Measurements from ENCODE around the gene DUOXA1.
"Not testable (repeated sequence)": the region's sequence is repeated elsewhere in the genome, so short reads cannot be mapped to it uniquely, and the experiment has no call there.

The DUOXA1 gene

DNA sequence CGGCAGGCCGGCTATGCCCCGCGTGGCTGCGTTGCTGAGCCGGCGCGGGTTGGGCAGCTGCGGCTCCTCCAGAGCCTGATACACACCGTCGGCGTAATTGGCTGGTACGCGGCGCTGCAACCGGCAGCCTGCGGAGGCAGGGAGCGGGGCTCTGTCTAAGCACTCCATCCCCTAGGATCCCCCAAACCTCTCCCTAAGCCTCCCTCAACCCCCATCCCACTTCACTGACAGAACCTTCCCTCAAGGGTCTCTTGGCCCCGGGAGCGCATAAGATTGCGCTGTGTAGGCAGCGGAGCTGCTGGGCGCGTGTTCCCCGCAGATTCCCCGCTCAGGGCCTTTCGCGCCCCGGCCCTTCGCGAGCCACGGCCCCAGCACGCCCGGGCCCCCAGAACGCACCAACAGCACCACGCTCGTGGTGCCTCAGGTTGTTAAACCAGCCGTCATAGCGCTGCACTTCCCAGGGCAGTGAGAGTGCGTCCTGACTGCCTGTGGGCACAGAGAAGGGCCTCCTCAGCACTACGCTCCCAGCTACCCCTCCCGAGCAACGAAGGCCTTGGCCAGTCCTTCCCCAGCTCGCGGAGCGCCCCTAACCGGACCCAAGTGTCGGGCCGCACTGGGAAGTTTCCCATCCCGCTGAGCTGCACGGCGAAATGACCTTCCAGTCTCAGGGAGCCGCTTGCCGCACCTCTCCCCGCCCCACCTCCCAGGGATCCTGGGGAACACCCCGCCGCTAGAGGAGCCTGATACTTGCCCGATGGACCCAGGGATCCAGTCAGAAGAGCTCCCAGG lies 16.9 kb downstream of the DUOXA1 start:
- DNase-seq (ENCODE audit: low spot score), result no peak

- DNase-seq (ENCODE audit: low spot score), result no peak
These were observed 17.5 kb downstream of the DUOXA1 start for GRCh38 chr15:45112143-45112590.

DNA sequence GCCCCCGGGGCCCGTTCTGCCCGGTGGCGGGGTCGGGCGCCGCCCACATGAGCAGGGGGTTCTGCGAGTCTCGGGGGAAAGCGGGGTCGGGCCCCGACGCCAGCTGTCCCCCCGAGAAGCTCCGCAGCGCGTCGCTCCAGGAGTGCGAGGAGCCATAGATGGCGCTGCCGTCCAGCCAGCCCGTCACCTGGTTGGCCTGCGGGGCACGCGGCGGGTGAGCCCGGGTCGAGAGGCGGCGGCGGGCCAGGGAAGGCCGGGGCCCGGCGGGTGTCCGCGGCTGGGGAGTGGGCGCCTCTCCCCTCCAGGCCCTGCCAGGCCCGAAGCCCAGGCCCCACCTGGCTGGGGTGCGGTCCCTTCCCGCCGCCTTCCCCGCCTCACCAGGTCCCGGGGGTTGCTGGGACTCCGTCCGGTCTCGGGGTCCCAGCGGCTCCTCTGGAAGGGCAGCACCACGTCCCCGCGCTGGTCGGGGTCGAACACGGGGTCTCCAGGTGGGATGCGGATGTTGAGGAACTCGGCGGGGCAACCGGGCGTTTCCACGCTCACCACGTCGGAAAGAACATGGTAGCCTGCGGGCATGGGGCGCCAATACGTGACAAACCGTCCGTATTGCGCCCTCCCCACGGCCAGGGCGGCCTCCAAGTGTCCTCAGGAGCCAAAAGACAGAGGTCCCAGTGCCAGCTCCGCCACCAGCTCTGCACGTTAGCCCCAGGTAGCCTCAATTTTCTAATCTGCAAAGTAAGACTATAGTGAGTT lies 18.1 kb downstream of the DUOXA1 start:
- DNase-seq (ENCODE audit: low spot score), result no peak

- DNase-seq (ENCODE audit: low spot score), result no peak
These were observed 19.3 kb downstream of the DUOXA1 start for GRCh38 chr15:45110256-45110820.

- DNase-seq (ENCODE audit: low spot score), result no peak
These were observed 21.6 kb downstream of the DUOXA1 start for GRCh38 chr15:45107941-45108630.

- no peak for DNase-seq (ENCODE audit: low spot score)
These were observed 23.5 kb downstream of the DUOXA1 start for GRCh38 chr15:45106002-45106790.

DNA sequence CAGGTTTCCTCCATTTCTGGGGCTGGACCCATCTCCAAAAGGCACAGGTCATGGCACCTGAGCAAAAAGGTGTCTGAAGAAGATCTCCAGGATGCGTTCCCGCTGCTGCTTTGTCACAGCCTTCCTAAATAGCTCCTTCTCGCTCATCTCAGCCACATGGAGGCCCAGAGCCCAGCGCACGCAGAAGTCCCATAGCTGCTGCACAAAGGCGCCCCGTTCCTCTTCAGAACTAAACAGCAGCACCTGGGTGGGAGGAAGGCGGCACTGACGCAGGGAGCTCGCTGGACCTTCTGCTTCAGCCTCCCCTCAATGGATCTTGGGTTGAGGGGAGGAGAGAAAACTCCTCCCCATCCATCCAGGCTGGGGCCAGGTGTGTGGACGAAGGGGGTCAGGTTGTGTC lies 24.1 kb downstream of the DUOXA1 start:
- no peak for DNase-seq (ENCODE audit: low spot score)

GRCh38 chr15:45104170-45104569 lies 25.5 kb downstream of the DUOXA1 start:
- not testable (repeated sequence) for DNase-seq (ENCODE audit: low spot score)

- no peak for DNase-seq (ENCODE audit: low spot score)
These were observed 27.5 kb downstream of the DUOXA1 start for GRCh38 chr15:45102226-45102625.

DNA sequence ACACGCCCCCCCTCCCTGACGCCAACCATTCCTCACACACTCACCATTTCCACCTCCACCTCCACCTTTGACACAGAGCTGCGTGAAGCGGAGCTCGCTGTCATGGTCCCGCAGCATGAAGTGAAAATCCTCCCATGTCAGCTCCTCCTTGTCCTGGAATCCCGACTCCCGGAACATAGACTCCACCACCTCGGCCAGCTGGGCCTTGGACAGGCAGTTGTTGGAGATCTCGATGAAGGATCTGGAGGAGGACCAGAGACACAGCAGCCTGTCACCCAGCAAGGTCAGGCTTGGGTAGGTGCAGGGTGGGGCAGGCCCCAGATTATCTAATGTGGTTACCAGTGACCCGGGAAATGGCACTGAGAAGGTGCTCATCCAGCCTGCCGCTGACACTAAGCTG lies 27.9 kb downstream of the DUOXA1 start:
- no peak for DNase-seq (ENCODE audit: low spot score)

DNA sequence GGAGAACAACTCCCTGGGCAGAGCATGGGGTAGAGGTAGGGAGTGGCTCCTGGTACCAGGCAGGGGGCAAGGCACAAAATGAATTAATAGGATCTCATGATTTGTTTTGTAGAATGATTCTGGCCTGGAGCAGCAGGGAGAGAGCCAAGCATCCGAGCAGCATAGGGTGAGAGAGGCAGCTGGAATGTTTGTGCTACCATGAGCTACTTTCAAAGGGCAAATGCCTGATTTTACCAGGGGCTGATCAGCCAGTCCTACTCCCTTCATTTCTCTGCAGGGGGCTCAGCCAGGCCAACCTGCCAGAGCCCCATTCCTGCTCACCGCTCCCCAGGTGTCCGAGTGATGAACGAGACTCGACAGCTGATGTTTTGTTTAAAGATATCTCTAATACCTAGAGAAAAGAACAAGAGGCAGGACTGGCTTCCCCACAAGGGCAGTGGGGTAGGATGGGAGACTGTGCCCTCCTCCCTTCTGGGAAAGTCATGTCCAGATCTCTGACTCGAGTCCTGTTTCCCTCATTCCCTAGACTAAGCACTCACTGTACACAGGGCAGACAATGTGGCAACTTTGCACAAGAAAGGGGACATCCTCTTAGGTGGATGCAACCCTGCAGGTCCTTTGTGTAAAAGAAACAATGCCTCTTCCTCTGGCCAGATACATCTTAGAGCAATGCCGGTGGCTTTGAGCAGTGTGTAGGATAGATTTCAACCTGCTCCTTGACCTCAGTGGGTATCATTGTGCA lies 28.6 kb downstream of the DUOXA1 start:
- DNase-seq (ENCODE audit: low spot score), result no peak

DNA sequence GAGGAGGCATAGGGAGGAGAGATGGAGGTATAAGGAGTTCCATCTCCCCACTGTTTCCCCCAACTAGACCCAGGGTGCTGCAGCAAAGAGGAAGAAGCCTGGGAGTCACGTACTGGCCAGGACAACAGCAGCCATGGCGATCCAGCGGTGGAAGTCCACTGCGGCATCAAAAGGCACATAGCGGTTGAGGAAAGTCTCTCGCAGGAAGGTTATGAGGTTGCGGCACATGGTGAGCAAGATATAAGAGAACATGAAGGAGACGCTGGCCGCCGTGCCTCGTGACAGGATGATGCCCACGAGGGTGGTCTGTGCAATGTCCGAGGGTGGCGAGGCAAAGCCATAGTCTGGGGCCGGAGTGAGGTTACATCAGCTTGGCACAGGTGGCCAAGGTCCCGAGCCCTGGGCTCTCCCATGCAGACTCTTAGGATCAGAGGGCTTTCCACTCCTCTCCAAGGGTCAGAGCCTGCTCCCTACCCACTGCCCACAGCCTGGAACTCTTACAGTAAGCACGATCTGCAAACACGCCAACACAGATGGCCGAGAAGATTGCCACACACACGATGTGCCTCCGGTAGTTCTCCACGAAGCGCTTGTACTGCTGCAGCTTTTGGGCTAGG lies 30.0 kb downstream of the DUOXA1 start:
- no peak for DNase-seq (ENCODE audit: low spot score)

- DNase-seq (ENCODE audit: low spot score), result no peak
These were observed 32.2 kb downstream of the DUOXA1 start for GRCh38 chr15:45097466-45097865.

DNA sequence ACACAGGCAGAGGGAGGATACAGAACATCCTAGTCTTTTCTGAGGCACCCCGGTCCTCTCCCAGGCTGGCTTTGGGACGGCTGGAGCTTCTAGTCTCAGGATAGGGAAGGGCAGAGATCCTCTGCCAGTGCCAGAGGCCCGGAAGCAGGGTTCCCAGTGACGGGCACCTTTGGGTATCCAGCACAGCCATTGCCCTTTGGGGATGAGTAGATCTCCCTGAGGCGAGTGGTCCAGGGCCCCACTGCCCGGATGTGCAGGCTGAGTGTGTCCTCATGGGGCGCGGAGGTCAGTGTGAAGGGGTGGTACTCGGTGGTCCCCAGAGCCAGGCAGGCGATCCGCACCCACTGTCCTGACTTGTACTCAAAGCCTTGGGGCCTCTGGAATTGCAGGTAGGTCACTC lies 34.0 kb downstream of the DUOXA1 start:
- no peak for DNase-seq (ENCODE audit: low spot score)

- no peak for DNase-seq (ENCODE audit: low spot score)
These were observed 35.3 kb downstream of the DUOXA1 start for GRCh38 chr15:45094358-45094730.

DNA sequence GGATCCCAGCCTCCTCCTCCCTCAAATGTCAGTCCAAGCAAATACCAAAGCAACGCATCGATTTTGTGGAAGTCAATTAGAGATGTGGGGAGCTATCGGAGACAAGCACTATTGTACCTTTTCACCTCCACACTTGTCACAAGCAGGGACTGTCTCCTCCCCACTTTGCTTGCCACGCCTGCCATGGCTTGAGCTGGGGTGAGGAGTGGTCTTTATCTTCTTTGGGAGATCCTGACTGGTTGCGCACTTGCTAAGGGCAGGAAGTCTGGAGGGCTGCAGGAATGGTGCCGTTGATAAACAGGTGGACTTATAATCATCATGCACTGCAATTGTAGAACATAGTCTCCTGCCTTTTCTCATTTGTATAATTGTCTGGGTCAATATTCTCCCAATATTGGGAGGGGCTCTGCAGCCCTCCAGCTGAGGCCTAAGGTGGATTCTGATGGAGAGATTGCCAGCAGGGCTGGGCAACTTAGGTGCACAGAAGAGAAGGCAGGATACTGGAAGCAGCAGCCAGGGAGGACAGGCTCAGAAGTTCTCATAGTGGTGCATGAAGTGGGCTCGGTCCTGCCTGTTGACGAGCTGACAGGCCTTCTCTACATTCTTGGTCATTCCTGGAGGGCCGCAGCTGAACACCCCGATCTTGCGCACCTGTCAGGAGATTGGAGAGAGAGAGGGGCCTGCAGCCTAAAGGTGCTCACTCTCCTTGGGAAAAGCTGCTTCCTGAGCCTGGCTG lies 35.9 kb downstream of the DUOXA1 start:
- no peak for DNase-seq (ENCODE audit: low spot score)

GRCh38 chr15:45093013-45093412 lies 36.7 kb downstream of the DUOXA1 start:
- no peak for DNase-seq (ENCODE audit: low spot score)

- DNase-seq (ENCODE audit: low spot score), result no peak
These were observed 38.1 kb downstream of the DUOXA1 start for GRCh38 chr15:45091576-45091975.

- peak; percentile 63 for DNase-seq (ENCODE audit: low spot score)
These were observed 38.5 kb downstream of the DUOXA1 start for GRCh38 chr15:45091161-45091560.
